PFSK-1 (cell line): ENCODE data around the gene SF3A2.

Experiments used
- POLR2AphosphoS5 ChIP-seq: IDR thresholded peaks from 2 replicates; pipeline ENCODE4 v1.6.1; 2012; ENCODE audit warnings: low read depth, mild to moderate bottlenecking, control low read depth, low read length, moderate library complexity
- TAF1 ChIP-seq: IDR thresholded peaks from 2 replicates; pipeline ENCODE4 v1.6.1; 2012; ENCODE audit warnings: low read length, control low read depth, borderline replicate concordance; ENCODE audit not compliant: insufficient read depth
- TF ChIP-seq, protein P1 (sequence below), 2 experiments: IDR thresholded peaks; 2 replicates each; pipeline versions ENCODE4 v1.6.1 to v1.8.0; 2011 to 2012; ENCODE audit warnings: low read depth in 2 of 2, low read length in 2 of 2, control low read depth in 1 of 2, inconsistent platforms in 1 of 2, mild to moderate bottlenecking in 1 of 2, moderate library complexity in 1 of 2; ENCODE audit not compliant: insufficient read depth in 1 of 2

DNA sequence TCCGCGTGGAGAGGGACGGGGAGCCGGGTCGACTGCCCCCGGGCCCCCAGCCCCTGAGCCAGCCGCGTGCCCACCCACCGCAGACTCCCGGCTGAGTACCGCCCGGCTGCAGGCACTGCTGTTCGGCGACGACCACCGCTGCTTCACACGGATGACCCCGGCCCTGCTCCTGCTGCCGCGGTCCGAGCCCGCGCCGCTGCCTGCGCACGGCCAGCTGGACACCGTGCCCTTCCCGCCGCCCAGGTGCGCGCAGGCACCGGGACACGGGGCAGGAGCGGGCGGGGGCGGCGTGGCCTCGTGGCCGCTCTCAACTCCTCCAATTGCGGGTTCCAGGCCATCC, 14.1 kb downstream of the SF3A2 start:
- TF ChIP-seq POLR2AphosphoS5 (no peak), TAF1 (no peak)
- TF ChIP-seq, protein P1, sequence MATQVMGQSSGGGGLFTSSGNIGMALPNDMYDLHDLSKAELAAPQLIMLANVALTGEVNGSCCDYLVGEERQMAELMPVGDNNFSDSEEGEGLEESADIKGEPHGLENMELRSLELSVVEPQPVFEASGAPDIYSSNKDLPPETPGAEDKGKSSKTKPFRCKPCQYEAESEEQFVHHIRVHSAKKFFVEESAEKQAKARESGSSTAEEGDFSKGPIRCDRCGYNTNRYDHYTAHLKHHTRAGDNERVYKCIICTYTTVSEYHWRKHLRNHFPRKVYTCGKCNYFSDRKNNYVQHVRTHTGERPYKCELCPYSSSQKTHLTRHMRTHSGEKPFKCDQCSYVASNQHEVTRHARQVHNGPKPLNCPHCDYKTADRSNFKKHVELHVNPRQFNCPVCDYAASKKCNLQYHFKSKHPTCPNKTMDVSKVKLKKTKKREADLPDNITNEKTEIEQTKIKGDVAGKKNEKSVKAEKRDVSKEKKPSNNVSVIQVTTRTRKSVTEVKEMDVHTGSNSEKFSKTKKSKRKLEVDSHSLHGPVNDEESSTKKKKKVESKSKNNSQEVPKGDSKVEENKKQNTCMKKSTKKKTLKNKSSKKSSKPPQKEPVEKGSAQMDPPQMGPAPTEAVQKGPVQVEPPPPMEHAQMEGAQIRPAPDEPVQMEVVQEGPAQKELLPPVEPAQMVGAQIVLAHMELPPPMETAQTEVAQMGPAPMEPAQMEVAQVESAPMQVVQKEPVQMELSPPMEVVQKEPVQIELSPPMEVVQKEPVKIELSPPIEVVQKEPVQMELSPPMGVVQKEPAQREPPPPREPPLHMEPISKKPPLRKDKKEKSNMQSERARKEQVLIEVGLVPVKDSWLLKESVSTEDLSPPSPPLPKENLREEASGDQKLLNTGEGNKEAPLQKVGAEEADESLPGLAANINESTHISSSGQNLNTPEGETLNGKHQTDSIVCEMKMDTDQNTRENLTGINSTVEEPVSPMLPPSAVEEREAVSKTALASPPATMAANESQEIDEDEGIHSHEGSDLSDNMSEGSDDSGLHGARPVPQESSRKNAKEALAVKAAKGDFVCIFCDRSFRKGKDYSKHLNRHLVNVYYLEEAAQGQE (IDR thresholded peaks at IDR 0.05; ENCODE audit: insufficient read depth in 1 of 2, low read depth in 2 of 2, low read length in 2 of 2) = no peak
